ENCODE results near the gene OSBPL3.

Gene OSBPL3

DNA sequence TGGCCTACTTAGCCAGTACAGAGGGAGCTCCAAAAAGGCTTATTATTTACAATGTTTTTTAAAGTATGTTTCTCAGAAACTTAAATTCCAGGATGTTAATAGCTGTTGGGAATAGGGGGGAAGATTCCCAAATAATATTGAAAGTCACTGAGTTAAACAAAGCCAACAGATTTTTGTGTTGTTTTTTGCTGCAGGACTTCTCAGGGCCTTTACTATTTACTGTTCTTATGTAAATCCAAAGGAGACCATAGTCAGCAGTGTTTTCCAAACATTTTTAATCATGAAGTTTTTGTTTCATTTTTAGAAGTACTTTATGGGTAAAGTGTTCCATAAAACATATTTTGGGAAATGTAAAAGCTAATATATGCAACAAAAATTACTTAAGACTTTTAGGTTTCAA, 122.4 kb downstream of the OSBPL3 start:
- DNase-seq (ENCODE audit: extremely low spot score) = no peak
- CTCF ChIA-PET = interaction anchor here (0.9 to 1.5 kb wide), 8 partner anchors 12 to 135 kb away, joined by 3 to 5 read pairs (median 3); no protein-coding TSS in a partner anchor
- POLR2A ChIA-PET = interaction anchor here (1.3 kb wide), 1 partner anchor 267 kb away, joined by 5 read pairs; the partner anchor contains the start of gene CYCS
- TF ChIP-seq, protein P1, sequence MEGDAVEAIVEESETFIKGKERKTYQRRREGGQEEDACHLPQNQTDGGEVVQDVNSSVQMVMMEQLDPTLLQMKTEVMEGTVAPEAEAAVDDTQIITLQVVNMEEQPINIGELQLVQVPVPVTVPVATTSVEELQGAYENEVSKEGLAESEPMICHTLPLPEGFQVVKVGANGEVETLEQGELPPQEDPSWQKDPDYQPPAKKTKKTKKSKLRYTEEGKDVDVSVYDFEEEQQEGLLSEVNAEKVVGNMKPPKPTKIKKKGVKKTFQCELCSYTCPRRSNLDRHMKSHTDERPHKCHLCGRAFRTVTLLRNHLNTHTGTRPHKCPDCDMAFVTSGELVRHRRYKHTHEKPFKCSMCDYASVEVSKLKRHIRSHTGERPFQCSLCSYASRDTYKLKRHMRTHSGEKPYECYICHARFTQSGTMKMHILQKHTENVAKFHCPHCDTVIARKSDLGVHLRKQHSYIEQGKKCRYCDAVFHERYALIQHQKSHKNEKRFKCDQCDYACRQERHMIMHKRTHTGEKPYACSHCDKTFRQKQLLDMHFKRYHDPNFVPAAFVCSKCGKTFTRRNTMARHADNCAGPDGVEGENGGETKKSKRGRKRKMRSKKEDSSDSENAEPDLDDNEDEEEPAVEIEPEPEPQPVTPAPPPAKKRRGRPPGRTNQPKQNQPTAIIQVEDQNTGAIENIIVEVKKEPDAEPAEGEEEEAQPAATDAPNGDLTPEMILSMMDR (IDR thresholded peaks at IDR 0.05; ENCODE audit: control extremely low read depth, extremely low read depth, low read depth, missing control alignments) = no peak

DNA sequence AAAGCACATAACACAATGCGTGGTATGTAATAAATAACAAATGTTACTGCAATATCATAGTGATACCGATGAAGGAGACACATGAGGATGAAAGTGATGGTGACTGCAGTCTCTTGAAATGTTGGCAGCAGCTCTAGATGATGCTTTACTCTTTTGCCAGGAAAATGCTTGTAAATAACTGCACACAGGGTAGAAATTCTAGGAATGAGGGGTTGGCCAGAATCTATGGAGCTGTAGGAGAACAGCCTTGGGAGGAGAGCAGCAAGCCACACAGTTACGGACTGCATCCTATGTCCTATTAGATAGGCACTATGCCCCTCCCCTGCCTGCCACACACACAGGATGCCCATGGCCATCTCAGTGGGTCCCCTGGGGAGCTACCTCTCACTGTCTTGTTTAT, 125.1 kb downstream of the OSBPL3 start:
- DNase-seq (ENCODE audit: extremely low spot score) = no peak
- TF ChIP-seq, protein P1 (IDR thresholded peaks at IDR 0.05; ENCODE audit: control extremely low read depth, extremely low read depth, low read depth, missing control alignments) = no peak
- CTCF ChIA-PET = interaction anchor here (0.8 to 1.3 kb wide), 2 partner anchors 9 to 10 kb away, joined by 3 read pairs; no protein-coding TSS in a partner anchor
- POLR2A ChIA-PET = no interaction called here

DNA sequence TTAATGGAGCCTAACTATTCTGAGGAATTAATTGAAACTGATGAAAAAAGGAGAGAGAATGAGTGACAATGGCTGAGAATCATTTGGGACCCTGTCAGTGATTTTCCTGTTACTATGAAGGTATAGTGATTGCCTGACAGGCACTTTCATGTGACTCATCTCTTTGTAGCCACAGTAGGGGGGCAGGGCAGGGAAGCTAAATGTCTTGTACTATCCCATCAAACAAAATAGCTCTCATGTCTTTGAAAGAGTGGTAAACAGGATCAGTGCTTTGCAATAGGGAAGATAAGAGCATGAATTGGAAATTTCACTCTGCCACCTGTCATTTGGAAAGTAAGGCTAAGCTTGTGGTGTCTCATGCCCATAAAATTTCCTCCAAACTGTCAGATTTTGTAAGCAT, 128.2 kb downstream of the OSBPL3 start:
- ChIA-PET POLR2A (no interaction called here), CTCF (interaction anchor here (0.7 to 1.5 kb wide), 4 partner anchors 11 to 39 kb away, joined by 3 to 6 read pairs (median 4); no protein-coding TSS in a partner anchor)
- DNase-seq (ENCODE audit: extremely low spot score) = no peak
- TF ChIP-seq, protein P1 (IDR thresholded peaks at IDR 0.05; ENCODE audit: control extremely low read depth, extremely low read depth, low read depth, missing control alignments) = no peak

DNA sequence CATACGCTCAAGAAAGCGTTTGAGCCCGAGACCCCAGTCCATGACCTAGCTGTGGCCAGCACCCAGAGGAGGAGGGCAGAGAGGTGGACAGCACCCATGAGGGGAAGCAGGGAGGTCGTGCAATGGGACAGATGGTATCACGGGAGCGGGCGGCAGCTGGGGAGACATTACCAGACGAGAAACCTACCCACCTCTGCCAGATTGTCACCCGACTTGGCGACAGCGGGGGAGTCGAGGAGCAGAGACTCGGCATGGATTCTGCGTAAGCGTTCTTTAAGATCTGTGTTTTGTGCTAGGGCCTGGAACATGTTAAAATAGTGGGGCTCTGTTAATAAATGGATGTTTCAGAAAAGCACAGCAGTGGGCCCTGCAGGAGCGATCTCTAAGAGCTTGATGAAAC, 131.1 kb downstream of the OSBPL3 start:
- DNase-seq (ENCODE audit: extremely low spot score) = no peak
- ChIA-PET POLR2A (no interaction called here), CTCF (no interaction called here)
- TF ChIP-seq, protein P1 (IDR thresholded peaks at IDR 0.05; ENCODE audit: control extremely low read depth, extremely low read depth, low read depth, missing control alignments) = no peak

DNA sequence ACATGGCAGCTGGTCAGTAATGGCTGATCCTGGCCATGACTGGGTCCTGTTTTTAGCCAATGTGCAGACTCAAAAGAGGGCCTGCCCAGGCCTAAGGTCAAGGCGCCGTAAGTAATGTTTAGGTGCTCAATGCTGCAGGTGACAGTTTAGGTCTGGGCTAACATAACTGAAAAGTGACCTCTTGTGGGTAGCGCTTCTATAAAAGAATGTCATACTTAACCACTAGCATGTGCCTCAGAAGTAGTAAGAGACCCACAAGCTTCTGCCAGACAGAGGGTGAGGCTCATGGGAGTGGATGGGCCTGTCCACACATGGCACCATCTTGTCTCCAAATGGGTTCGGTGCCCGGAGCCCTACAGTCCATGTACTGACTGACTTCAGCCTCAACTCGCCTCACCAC, 132.2 kb downstream of the OSBPL3 start:
- CTCF ChIA-PET = no interaction called here

DNA sequence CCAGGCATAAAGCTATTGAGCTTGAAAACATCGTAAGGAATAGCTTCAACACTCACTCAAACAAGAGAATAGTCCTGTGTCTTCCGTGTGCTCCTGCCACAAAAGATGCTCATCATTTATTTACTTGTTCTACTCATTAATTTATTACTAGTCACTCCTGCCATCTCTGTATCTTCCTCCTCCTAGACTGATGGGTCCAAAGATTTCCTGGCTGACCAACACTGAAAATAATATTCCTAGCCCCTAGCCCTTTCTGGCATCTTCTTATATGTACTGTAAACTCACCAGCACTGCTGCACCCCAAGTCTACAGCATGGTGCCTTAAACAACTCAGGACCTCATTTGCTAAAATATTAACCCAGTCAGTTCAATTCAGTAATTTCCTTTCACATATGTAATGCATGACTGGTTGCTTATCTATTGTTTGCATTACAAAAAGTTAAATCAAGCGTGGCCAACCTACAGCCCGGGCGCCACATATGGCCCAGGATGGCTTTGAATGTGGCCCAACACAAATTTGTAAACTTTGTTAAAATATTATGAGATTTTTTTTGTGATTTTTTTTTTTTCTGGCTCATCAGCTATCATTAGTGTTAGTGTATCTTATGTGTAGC, 136.1 kb downstream of the OSBPL3 start:
- DNase-seq (ENCODE audit: extremely low spot score) = no peak
- POLR2A ChIA-PET = no interaction called here
- CTCF ChIA-PET = interaction anchor here (1.0 to 2.6 kb wide), 2 partner anchors 28 to 35 kb away, joined by 3 to 7 read pairs; no protein-coding TSS in a partner anchor
- TF ChIP-seq, protein P1 (IDR thresholded peaks at IDR 0.05; ENCODE audit: control extremely low read depth, extremely low read depth, low read depth, missing control alignments) = no peak

More for the DNA sequence above, 132.2 kb downstream of the OSBPL3 start:
- POLR2A ChIA-PET = no interaction called here
- TF ChIP-seq, protein P1 (IDR thresholded peaks at IDR 0.05; ENCODE audit: control extremely low read depth, extremely low read depth, low read depth, missing control alignments) = no peak
- DNase-seq (ENCODE audit: extremely low spot score) = no peak

Data from GM10248 (cell line).